HG02840 (cell line): ENCODE results near the gene SCAP.

Experiments
- ATAC-seq: cut with Tn5 transposase; IDR thresholded peaks from one replicate; pipeline ENCODE4 v1.9.1; 2021; ENCODE audit warnings: mild to moderate bottlenecking, moderate library complexity, moderate number of reproducible peaks; ENCODE audit not compliant: unreplicated experiment, low FRiP score

The SCAP gene

GRCh38 chr3:47404955-47405790, 70.6 kb downstream of the SCAP start:
- no peak for ATAC-seq

GRCh38 chr3:47404431-47404876, 71.3 kb downstream of the SCAP start:
- no peak for ATAC-seq

DNA sequence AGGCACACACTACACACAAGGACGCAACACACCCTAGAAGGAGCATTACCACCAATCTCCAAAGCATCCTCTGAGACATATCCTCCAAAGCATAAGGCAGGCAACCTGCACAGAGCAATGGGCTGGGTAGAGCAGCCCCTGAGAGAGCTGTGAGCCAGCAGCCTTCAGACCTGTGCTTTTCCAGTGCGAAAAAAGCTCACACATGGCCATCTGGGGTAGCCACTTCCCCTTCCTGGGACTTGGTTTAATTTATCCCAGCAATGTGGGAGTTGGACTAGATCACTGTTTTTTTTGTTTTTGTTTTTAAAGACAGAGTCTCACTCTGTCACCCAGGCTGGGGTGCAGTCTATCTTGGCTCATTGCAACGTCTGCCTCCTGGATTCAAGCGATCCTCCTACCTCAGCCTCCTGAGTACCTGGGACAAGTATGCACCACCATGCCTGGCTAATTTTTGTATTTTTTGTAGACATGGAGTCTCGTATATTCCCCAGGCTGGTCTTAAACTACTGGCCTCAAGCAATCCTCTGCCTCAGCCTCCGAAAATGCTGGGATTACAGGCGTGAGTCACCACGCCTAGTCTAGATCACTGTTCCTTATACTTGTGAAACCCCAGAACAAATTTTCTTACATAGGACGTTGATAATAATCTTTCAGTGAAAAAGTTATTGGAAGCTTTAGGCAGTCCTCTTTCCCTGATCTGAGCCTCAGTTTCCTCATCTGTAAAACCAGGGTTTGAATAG, 76.0 kb downstream of the SCAP start:
- no peak for ATAC-seq

DNA sequence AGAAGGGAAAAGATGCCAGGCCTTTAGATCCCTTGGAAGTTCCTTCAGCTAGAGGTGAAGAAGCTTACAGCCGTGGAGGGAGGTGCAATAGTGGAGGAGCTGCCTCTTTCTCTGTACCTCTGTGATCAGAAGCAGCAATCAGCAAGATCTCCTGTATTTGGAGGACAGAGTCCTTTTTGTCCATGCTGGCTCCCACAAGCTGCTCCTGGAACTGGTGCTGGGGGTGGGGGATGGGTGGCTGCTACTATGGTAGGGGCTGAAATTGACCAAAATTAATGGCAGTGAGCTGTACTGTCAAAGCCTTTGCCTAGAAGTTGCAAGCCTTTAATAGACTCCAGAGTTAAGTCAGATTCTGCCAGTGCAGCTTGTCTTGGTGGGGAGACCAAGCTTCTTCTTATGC, 76.7 kb downstream of the SCAP start:
- no peak for ATAC-seq

- ATAC-seq, result no peak
These were observed 77.5 kb downstream of the SCAP start for GRCh38 chr3:47398228-47398627.

GRCh38 chr3:47394881-47395280, 80.9 kb downstream of the SCAP start:
- no peak for ATAC-seq

GRCh38 chr3:47394140-47394870, 81.4 kb downstream of the SCAP start:
- no peak for ATAC-seq

DNA sequence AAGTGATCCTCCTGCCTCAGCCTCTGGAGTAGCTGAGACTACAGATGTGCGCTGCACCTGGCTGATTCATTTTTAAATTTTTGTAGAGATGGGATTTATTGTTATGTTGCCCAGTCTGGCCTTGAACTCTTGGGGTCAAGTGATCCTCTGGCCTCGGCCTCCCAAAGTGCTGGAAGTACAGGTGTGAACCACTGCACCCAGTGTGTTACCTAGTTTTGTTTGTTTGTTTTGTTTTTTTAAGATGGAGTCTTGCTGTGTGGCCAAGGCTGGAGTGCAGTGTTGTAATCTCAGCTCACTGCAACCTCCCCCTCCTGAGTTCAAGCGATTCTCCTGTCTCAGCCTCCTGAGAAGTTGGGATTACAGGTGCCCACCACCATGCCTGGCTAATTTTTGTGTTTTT, 82.8 kb downstream of the SCAP start:
- no peak for ATAC-seq

DNA sequence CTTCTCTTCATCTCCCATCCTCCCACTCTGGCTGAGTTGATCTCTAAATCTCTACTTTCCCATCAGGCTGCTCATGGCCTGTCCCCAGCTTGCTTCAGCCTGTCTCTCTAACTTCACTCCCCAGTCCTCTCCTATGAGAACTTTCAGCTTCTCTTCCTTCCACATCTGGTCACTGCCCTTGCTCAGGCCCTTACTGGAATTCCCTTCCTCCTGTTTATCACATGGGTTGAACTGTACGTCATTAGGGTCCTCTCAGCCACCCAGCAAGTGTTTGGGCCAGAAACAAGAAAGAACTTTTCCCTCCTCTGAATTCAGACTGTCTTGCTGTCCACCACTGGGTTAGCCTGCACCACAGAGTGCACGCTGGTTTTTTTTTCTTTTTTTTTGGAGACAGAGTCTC, 89.9 kb downstream of the SCAP start:
- no peak for ATAC-seq

GRCh38 chr3:47385007-47385406, 90.7 kb downstream of the SCAP start:
- no peak for ATAC-seq

DNA sequence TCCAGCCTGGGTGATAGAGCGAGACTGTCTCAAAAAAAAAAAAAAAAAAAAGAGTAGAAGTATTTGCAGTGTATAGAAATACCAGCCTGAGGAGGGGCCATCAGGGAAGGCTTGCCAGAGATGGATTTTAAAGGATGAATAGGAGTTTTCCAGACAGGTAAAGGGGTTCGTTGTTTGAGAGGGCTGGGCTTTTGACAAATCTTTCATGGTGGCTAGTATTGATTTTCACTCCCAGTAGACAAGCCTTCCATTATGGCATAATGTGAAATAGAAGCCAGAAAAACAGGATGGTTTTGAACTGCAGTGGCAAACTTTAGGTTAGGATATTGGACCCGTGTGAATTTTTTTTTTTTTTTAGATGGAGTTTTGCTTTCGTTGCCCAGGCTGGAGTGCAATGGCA, 91.3 kb downstream of the SCAP start:
- no peak for ATAC-seq

GRCh38 chr3:47381317-47382157, 94.2 kb downstream of the SCAP start:
- ATAC-seq, result peak; percentile 53

- ATAC-seq, result peak; percentile 80
These were observed 95.0 kb downstream of the SCAP start, which contains the start of gene PTPN23 for GRCh38 chr3:47380601-47381316. PTPN23 (plus strand) TSS chr3:47381021; CDS start chr3:47381097, 76 bp downstream.

DNA sequence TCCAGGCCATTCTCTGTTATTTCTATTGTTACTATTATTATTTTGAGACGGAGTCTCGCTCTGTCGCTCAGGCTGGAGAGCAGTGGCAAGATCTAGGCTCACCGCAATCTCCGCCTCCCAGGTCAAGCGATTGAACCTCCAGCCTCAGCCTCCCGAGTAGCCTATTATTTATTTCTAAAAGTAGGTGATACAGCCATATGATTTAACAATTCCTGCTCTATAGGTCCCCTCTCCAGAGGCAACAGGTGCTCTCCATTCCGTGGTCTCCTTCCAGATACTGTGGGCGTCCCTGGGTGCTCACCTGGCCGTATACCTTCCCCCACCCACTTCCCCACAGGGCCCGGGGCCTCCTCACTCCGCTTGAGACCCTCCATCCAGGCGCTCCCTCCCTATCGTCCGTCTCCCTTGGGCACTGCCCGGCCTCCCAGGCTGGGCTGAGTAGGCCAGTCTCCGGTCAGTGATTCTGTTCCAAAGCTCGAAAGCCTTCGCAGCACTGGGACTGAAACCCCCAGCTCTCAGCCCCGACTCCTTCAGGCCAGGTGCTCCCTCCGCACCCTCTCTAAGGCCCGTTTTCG, 95.6 kb downstream of the SCAP start:
- no peak for ATAC-seq

GRCh38 chr3:47379411-47379899, 96.3 kb downstream of the SCAP start:
- ATAC-seq, result no peak

- ATAC-seq, result no peak
These were observed 96.9 kb downstream of the SCAP start for GRCh38 chr3:47378869-47379268.

- no peak for ATAC-seq
These were observed 98.6 kb downstream of the SCAP start for GRCh38 chr3:47377186-47377585.

DNA sequence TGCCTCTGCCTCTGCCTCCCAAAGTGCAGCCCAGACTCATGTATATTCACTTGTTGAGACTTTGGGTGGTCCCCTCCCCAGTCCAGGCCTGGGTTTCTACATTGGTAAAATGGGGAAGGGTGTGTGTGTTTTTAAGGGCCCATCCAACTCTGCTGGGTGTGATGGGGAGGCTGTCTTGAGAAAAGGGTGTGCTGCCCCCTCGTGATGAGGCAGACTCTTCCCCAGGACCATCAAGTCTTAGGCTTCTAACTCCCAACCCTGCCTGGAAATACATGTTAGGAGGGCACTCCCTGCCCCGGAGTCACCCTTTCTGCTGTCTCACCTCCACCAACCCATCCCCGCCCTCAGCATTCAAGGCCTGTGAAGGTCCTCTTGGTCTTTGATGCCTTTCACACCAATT, 99.3 kb downstream of the SCAP start:
- no peak for ATAC-seq

DNA sequence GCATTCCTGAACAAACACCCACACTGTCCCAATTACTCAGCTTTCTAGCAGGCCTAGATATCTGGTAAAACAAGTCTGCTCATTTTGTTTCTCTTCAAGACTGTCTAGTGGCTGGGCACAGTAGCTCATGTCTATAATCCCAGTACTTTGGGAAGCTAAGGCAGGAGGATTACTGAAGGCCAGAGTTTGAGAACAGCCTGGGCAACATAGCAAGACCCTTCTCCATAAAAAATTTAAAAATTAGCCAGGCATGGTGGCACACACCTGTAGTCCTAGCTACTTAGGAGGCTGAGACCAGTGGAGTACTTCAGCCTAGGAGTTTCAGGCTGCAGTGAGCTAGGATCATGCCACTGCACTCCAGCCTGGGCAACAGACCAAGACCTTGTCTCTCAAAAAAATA, 101.2 kb downstream of the SCAP start:
- no peak for ATAC-seq
